Ishikawa (cell line): ENCODE results near the gene HOXD8.

ENCODE experiments used
- CEBPB ChIP-seq: IDR thresholded peaks from 2 replicates; pipeline ENCODE4 v1.6.1; 2012
- CREB1 ChIP-seq: IDR thresholded peaks from 2 replicates; pipeline ENCODE4 v1.6.1; 2012; ENCODE audit warnings: low read depth
- EGR1 ChIP-seq: IDR thresholded peaks from 2 replicates; pipeline ENCODE4 v1.6.1; 2012
- EP300 ChIP-seq: IDR thresholded peaks from 2 replicates; pipeline ENCODE4 v1.6.1; 2012; ENCODE audit warnings: borderline replicate concordance
- MAX ChIP-seq: IDR thresholded peaks from 2 replicates; pipeline ENCODE4 v1.6.1; 2012
- REST ChIP-seq: IDR thresholded peaks from 2 replicates; pipeline ENCODE4 v1.6.1; 2012; ENCODE audit warnings: low read depth, mild to moderate bottlenecking
- YY1 ChIP-seq: IDR thresholded peaks from 2 replicates; pipeline ENCODE4 v1.6.1; 2012; ENCODE audit warnings: low read depth

GRCh38 chr2:176142281-176142680, 12.8 kb downstream of the HOXD8 start:
- no peak for TF ChIP-seq CREB1
- no peak for TF ChIP-seq EP300
- no peak for TF ChIP-seq MAX
- no peak for TF ChIP-seq EGR1
- no peak for TF ChIP-seq CEBPB
- TF ChIP-seq REST = no peak
- TF ChIP-seq YY1 = no peak
